HepG2 (cell line): ENCODE measurements around the gene FGD5.

Experiments used
- ELF1 ChIP-seq: sonication (generic); formaldehyde crosslinking; IDR thresholded peaks from 2 replicates; pipeline ENCODE4 v1.4.0; 2020; ENCODE audit warnings: missing genetic modification reagents
- ETV5 ChIP-seq: IDR thresholded peaks from 2 replicates; pipeline ENCODE4 v1.6.1; 2018; ENCODE audit warnings: missing biosample characterization, missing genetic modification reagents, inconsistent platforms, borderline replicate concordance
- HNRNPUL1 ChIP-seq: fragments of 200-400 bp; formaldehyde crosslinking; IDR thresholded peaks from 2 replicates; pipeline ENCODE4 v1.6.1; 2017; ENCODE audit warnings: low read depth, mild to moderate bottlenecking, low read length, moderate library complexity
- KLF16 ChIP-seq, 2 experiments: sonication (generic) in 1 of 2; formaldehyde crosslinking in 1 of 2; IDR thresholded peaks; 2 replicates each; pipeline versions ENCODE4 v1.6.1 to v1.8.0; 2016 to 2023; ENCODE audit warnings: missing genetic modification reagents in 2 of 2, missing compliant biosample characterization in 1 of 2
- MED13 ChIP-seq: sonication (generic); formaldehyde crosslinking; IDR thresholded peaks from 2 replicates; pipeline ENCODE4 v1.5.0; 2020; ENCODE audit warnings: missing genetic modification reagents
- SMARCE1 ChIP-seq: fragments of 450-650 bp; IDR thresholded peaks from 2 replicates; pipeline ENCODE4 v1.6.1; 2017; ENCODE audit warnings: borderline replicate concordance
- SMC3 ChIP-seq: IDR thresholded peaks from 2 replicates; pipeline ENCODE4 v1.6.1; 2011; ENCODE audit warnings: low read length, improper control_type of control experiment
- SP1 ChIP-seq, 2 experiments: fragments of 450-650 bp in 1 of 2; sonication (generic) in 1 of 2; formaldehyde crosslinking in 1 of 2; IDR thresholded peaks; 2 replicates each; pipeline versions ENCODE4 v1.4.0 to v1.6.1; 2016 to 2020; ENCODE audit warnings: missing genetic modification reagents in 1 of 2
- TCF7L2 ChIP-seq: IDR thresholded peaks from 2 replicates; pipeline ENCODE4 v1.6.1; 2011; ENCODE audit warnings: mild to moderate bottlenecking, low read depth, low read length, moderate library complexity
- ZBTB7A ChIP-seq: sonication (generic); formaldehyde crosslinking; IDR thresholded peaks from 2 replicates; pipeline ENCODE4 v1.8.0; 2022; ENCODE audit warnings: mild to moderate bottlenecking, missing genetic modification reagents
- ZBTB8A ChIP-seq: sonication (generic); formaldehyde crosslinking; IDR thresholded peaks from 2 replicates; pipeline ENCODE4 v1.4.0; 2020; ENCODE audit warnings: mild to moderate bottlenecking, low read depth, missing genetic modification reagents, borderline replicate concordance
- ZNF589 ChIP-seq: sonication (generic); formaldehyde crosslinking; conservative IDR thresholded peaks from 2 replicates; pipeline ENCODE4 v1.8.0; 2022; ENCODE audit warnings: mild to moderate bottlenecking, moderate library complexity, missing genetic modification reagents
- TF ChIP-seq, protein P1 (sequence below), 2 experiments: sonication (generic) in 1 of 2; formaldehyde crosslinking in 1 of 2; IDR thresholded peaks; 2 replicates each; pipeline versions ENCODE4 v1.5.1 to v1.6.1; 2011 to 2020; ENCODE audit warnings: borderline replicate concordance in 1 of 2, low read depth in 1 of 2, low read length in 1 of 2, mild to moderate bottlenecking in 1 of 2, missing genetic modification reagents in 1 of 2, moderate library complexity in 1 of 2
- TF ChIP-seq, protein P2 (sequence below): IDR thresholded peaks from 2 replicates; pipeline ENCODE4 v1.6.1; 2016

DNA sequence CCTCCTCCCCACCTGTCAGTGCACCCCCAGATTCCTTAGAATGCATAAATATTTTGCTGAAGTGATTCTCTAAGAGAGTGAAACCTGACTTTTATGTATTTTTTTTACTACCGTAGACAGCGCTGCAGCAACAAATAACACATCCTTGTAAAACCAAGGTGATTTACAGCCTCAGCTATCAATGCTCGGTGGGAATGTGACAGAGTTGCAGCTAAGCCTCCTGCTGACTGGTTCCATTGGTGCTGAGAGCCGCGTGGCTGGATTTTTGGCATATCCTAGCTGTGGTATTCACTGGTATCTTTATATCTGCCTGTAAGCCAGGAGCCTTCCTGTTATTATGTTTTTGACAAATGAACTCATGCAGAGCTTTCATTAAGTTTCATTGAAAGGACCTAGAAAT, 11.0 kb downstream of the FGD5 start:
- TF ChIP-seq ZBTB7A (CRISPR knock-in tag) (no peak), ETV5 (no peak), SP1 (IDR thresholded peaks at IDR 0.05) (no peak), SP1 (CRISPR knock-in tag; IDR thresholded peaks at IDR 0.05) (no peak), ELF1 (CRISPR knock-in tag) (no peak), MED13 (CRISPR knock-in tag) (no peak), TCF7L2 (no peak), SMARCE1 (no peak), SMC3 (no peak), ZNF589 (CRISPR knock-in tag) (no peak), KLF16 (CRISPR knock-in tag; IDR thresholded peaks at IDR 0.05) (no peak), ZBTB8A (CRISPR knock-in tag) (no peak), HNRNPUL1 (no peak)
- TF ChIP-seq, protein P1, sequence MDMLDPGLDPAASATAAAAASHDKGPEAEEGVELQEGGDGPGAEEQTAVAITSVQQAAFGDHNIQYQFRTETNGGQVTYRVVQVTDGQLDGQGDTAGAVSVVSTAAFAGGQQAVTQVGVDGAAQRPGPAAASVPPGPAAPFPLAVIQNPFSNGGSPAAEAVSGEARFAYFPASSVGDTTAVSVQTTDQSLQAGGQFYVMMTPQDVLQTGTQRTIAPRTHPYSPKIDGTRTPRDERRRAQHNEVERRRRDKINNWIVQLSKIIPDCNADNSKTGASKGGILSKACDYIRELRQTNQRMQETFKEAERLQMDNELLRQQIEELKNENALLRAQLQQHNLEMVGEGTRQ (IDR thresholded peaks at IDR 0.05; ENCODE audit: low read depth, low read length): no peak
- TF ChIP-seq, protein P1 (CRISPR knock-in tag; IDR thresholded peaks at IDR 0.05; ENCODE audit: borderline replicate concordance): no peak
- TF ChIP-seq, protein P2, sequence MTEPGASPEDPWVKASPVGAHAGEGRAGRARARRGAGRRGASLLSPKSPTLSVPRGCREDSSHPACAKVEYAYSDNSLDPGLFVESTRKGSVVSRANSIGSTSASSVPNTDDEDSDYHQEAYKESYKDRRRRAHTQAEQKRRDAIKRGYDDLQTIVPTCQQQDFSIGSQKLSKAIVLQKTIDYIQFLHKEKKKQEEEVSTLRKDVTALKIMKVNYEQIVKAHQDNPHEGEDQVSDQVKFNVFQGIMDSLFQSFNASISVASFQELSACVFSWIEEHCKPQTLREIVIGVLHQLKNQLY (CRISPR knock-in tag): no peak
